Tibial nerve (tissue), 4 donors: ENCODE measurements around the gene ANGPTL2. TPM values are rescaled to one million over a fixed set of nuclear protein-coding genes. Genes with fewer than 3 reads are reported as not detected.

ENCODE experiments used
- DNase-seq, 2 donors: peaks; one replicate each; pipeline ENCODE4 v3.0.0-alpha.2; 2019; ENCODE audit warnings: low spot score in 2 of 2
- H3K27ac ChIP-seq, 4 donors: fragments of 200-600 bp; sonication (generic) in 3 of 4; one replicate each; pipeline ENCODE4 v1.5.1; 2017 to 2019; ENCODE audit warnings: mild to moderate bottlenecking in 1 of 4
- H3K27me3 ChIP-seq, 2 donors: fragments of 200-600 bp; sonication (generic) in 1 of 2; one replicate each; pipeline versions ENCODE4 v1.5.1 to v1.6.0; 2017 to 2019
- H3K36me3 ChIP-seq, 3 donors: fragments of 200-600 bp; sonication (generic); one replicate each; pipeline ENCODE4 v1.5.1; 2018 to 2019
- H3K4me1 ChIP-seq, 4 donors: fragments of 200-600 bp; sonication (generic) in 3 of 4; one replicate each; pipeline ENCODE4 v1.5.1; 2017 to 2019
- H3K4me3 ChIP-seq, 4 donors: fragments of 200-600 bp; sonication (generic) in 3 of 4; one replicate each; pipeline ENCODE4 v1.5.1; 2017 to 2019; ENCODE audit warnings: mild to moderate bottlenecking in 1 of 4, moderate library complexity in 1 of 4
- H3K9me3 ChIP-seq, 4 donors: fragments of 200-600 bp; sonication (generic) in 3 of 4; one replicate each; pipeline ENCODE4 v1.5.1; 2017 to 2019
- CTCF ChIP-seq, 5 experiments: fragments of 200-600 bp in 3 of 5; fragments of 450-650 bp in 2 of 5; sonication (generic) in 3 of 5; IDR thresholded peaks; one replicate each; pipeline ENCODE4 v1.5.1; 2016 to 2019; ENCODE audit warnings: antibody characterized with exemption in 5 of 5, mild to moderate bottlenecking in 3 of 5, moderate library complexity in 2 of 5
- EP300 ChIP-seq, 2 donors: sonication (generic); formaldehyde crosslinking; IDR thresholded peaks; one replicate each; pipeline ENCODE4 v1.6.1; 2017; ENCODE audit warnings: antibody characterized with exemption in 2 of 2, mild to moderate bottlenecking in 1 of 2
- POLR2A ChIP-seq, 2 donors: fragments of 450-650 bp; IDR thresholded peaks; one replicate each; pipeline ENCODE4 v1.6.1; 2017; ENCODE audit warnings: antibody characterized with exemption in 2 of 2, mild to moderate bottlenecking in 2 of 2, moderate library complexity in 2 of 2
- WGBS, 2 donors: methylation state at CpG; one replicate each; pipeline ENCODE4 v1.1.5; 2018; 5-methylcytosine and 5-hydroxymethylcytosine counted together
- total RNA-seq, 4 donors: library from RNA; depleted of rRNA; stranded (reverse); fragments of >200 nt; gene quantifications; one replicate each; pipeline ENCODE4 v1.1.0, GENCODE V29; 2016

ANGPTL2 gene
- total RNA-seq, 4 donors from 2014 or later, result 34.5 to 64.1 (median 47.1) TPM

DNA sequence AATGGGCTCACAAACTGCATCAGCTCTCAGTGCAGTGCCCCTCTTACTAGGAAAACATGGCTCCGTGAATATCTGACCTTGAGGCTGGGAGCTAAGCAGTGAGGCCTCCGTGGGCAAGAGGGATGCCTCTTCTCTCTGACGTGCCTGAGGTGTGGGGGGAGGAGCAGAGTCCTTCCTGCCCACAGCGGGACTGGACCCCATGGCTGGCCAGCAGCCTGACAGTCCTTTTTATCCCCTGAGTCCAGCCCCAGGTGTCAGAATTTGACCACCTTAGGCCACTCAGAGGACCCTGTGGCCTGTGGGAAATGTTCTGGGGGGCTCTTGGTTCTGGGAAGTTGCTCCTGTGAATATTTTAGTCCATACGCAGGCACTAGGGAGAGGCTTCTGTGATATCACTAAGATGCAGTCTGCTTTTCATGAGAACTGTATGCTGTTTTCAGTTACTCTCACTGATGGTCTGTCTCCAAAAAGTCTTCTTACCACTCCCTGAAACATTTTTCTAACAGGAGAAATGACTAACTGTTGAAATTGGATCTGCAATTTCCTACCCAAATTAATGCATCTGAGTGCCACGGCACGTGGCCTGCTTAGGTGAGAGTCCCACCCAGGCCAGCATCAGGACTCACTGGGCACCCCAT, 23.4 kb downstream of the ANGPTL2 start:
- DNase-seq, result no peak
- H3K27me3 ChIP-seq, result no peaks in the 10 kb centered on the region
- H3K36me3 ChIP-seq, result no peaks in the 10 kb centered on the region
- peaks cover 0 to 63% (median 2%) of the 10 kb centered on the region in 4 donors for H3K4me1 ChIP-seq
- H3K4me3 ChIP-seq, result no peak overlapping the region
- H3K27ac ChIP-seq, result peak overlapping the region; percentile 47 to 85 (median 70)
- TF ChIP-seq CTCF (IDR thresholded peaks at IDR 0.05) (no peak), EP300 (IDR thresholded peaks at IDR 0.05) (no peak), POLR2A (IDR thresholded peaks at IDR 0.05) (no peak)
- 73 to 75% methylated on average over 6 to 7 of the region's 7 CpGs for WGBS, 2 donors
- H3K9me3 ChIP-seq, result no peaks in the 10 kb centered on the region

GRCh38 chr9:127097683-127098082, 24.8 kb downstream of the ANGPTL2 start:
- no peak overlapping the region for H3K4me3 ChIP-seq
- 93 to 94% methylated on average over 5 of the region's 5 CpGs for WGBS, 2 donors
- H3K9me3 ChIP-seq, result no peaks in the 10 kb centered on the region
- DNase-seq, result no peak
- H3K4me1 ChIP-seq, result peaks cover 0 to 50% (median 2%) of the 10 kb centered on the region in 4 donors
- no peak for TF ChIP-seq POLR2A (IDR thresholded peaks at IDR 0.05)
- TF ChIP-seq EP300 (IDR thresholded peaks at IDR 0.05), result no peak
- no peak for TF ChIP-seq CTCF (IDR thresholded peaks at IDR 0.05)
- no peaks in the 10 kb centered on the region for H3K27me3 ChIP-seq
- H3K27ac ChIP-seq, result peak overlapping the region in 1 of 4 donors; percentile 85
- peaks cover 0 to 13% (median 0%) of the 10 kb centered on the region in 3 donors for H3K36me3 ChIP-seq

GRCh38 chr9:127096208-127096607, 26.2 kb downstream of the ANGPTL2 start:
- Histone ChIP-seq H3K36me3 (peaks cover 0 to 25% (median 0%) of the 10 kb centered on the region in 3 donors), H3K27me3 (no peaks in the 10 kb centered on the region), H3K9me3 (no peaks in the 10 kb centered on the region), H3K27ac (peak overlapping the region in 3 of 4 donors; percentile 45 to 79 (median 66)), H3K4me1 (peaks cover 0 to 48% (median 2%) of the 10 kb centered on the region in 4 donors), H3K4me3 (no peak overlapping the region)
- TF ChIP-seq CTCF (IDR thresholded peaks at IDR 0.05) (no peak), EP300 (IDR thresholded peaks at IDR 0.05) (peak in 1 of 2 donors; percentile 21)
- WGBS, 2 donors, result 63 to 64% methylated on average over 13 of the region's 13 CpGs
- DNase-seq, result no peak

DNA sequence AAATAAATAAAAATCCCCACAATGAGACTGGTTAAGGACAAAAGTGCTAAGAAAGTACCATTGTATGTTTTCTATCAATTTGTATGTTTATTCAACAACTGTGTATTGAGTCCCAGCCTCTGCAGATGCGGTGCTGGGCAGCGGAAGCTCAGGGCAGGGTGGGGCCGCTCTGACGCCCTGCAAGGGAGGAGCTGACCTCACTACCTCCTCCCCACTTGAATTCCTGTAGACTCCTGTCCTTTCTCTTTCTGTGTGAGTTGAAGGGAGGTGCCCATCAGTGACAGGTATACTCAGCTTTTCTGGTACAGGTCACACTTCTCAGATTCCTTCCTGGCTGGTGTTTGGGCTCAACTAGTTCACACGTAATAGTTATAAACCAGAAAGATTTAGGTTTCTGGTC, 27.0 kb downstream of the ANGPTL2 start:
- H3K27me3 ChIP-seq, result no peaks in the 10 kb centered on the region
- DNase-seq, result no peak
- WGBS, 2 donors, result 71 to 84% methylated on average over 5 of the region's 5 CpGs
- peaks cover 0 to 55% (median 5%) of the 10 kb centered on the region in 4 donors for H3K4me1 ChIP-seq
- H3K27ac ChIP-seq, result peak overlapping the region in 3 of 4 donors; percentile 45 to 79 (median 66)
- H3K9me3 ChIP-seq, result no peaks in the 10 kb centered on the region
- TF ChIP-seq POLR2A (IDR thresholded peaks at IDR 0.05), result no peak
- no peak for TF ChIP-seq CTCF (IDR thresholded peaks at IDR 0.05)
- TF ChIP-seq EP300 (IDR thresholded peaks at IDR 0.05), result no peak
- peaks cover 0 to 33% (median 0%) of the 10 kb centered on the region in 3 donors for H3K36me3 ChIP-seq
- no peak overlapping the region for H3K4me3 ChIP-seq

- Histone ChIP-seq H3K4me1 (peaks cover 0 to 52% (median 9%) of the 10 kb centered on the region in 4 donors), H3K36me3 (peaks cover 0 to 49% (median 0%) of the 10 kb centered on the region in 3 donors), H3K9me3 (no peaks in the 10 kb centered on the region), H3K27ac (peak overlapping the region in 1 of 4 donors; percentile 79), H3K27me3 (no peaks in the 10 kb centered on the region), H3K4me3 (no peak overlapping the region)
- WGBS, 2 donors, result 95 to 97% methylated on average over 16 to 17 of the region's 17 CpGs
- DNase-seq, result no peak
- TF ChIP-seq CTCF (IDR thresholded peaks at IDR 0.05), result no peak
- no peak for TF ChIP-seq EP300 (IDR thresholded peaks at IDR 0.05)
- no peak for TF ChIP-seq POLR2A (IDR thresholded peaks at IDR 0.05)
Measured at GRCh38 chr9:127093319-127094020, 29.0 kb downstream of the ANGPTL2 start.
